H9 (cell line): ENCODE measurements around the gene FAM174B. TPM values are rescaled to one million over a fixed set of nuclear protein-coding genes. Genes with fewer than 3 reads are reported as not detected.

Experiments used
- DNase-seq: peaks from one replicate; pipeline ENCODE4 v3.0.0-alpha.2; 2017
- H2AFZ ChIP-seq: one replicate; pipeline ENCODE4 v1.6.1; 2013; ENCODE audit warnings: mild to moderate bottlenecking, low read length, control low read depth, moderate library complexity
- H2AK5ac ChIP-seq: 2 replicates; pipeline ENCODE4 v1.6.1; 2013; ENCODE audit warnings: low read length, control low read depth, mixed read lengths; ENCODE audit not compliant: insufficient read length
- H2BK120ac ChIP-seq: one replicate; pipeline ENCODE4 v1.6.1; 2013; ENCODE audit warnings: low read depth, mild to moderate bottlenecking, low read length, control low read depth, inconsistent platforms; ENCODE audit not compliant: poor library complexity, severe bottlenecking
- H2BK12ac ChIP-seq: 2 replicates; pipeline ENCODE4 v1.6.1; 2013; ENCODE audit warnings: low read length, control low read depth, mixed read lengths, low read depth; ENCODE audit not compliant: insufficient read length
- H2BK15ac ChIP-seq: 2 replicates; pipeline ENCODE4 v1.6.1; 2013; ENCODE audit warnings: low read depth, low read length, control low read depth
- H2BK20ac ChIP-seq: one replicate; pipeline ENCODE4 v1.6.1; 2013; ENCODE audit warnings: low read depth, mild to moderate bottlenecking, low read length, control low read depth, inconsistent platforms; ENCODE audit not compliant: poor library complexity, severe bottlenecking
- H2BK5ac ChIP-seq: 2 replicates; pipeline ENCODE4 v1.6.1; 2013; ENCODE audit warnings: low read length, control low read depth, mixed read lengths; ENCODE audit not compliant: insufficient read length
- H3K14ac ChIP-seq: 2 replicates; pipeline ENCODE4 v1.6.1; 2013; ENCODE audit warnings: low read length, control low read depth; ENCODE audit not compliant: insufficient read depth
- H3K18ac ChIP-seq: 2 replicates; pipeline ENCODE4 v1.6.1; 2013; ENCODE audit warnings: low read depth, mild to moderate bottlenecking, mixed read lengths, low read length, control low read depth; ENCODE audit not compliant: insufficient read length
- H3K23ac ChIP-seq: 2 replicates; pipeline ENCODE4 v1.6.1; 2013; ENCODE audit warnings: low read length, control low read depth, mixed read lengths, low read depth; ENCODE audit not compliant: insufficient read length
- H3K23me2 ChIP-seq: 2 replicates; pipeline ENCODE4 v1.6.1; 2013; ENCODE audit warnings: low read depth, mild to moderate bottlenecking, mixed read lengths, low read length, control low read depth; ENCODE audit not compliant: insufficient read length, poor library complexity, severe bottlenecking
- H3K27ac ChIP-seq: 2 replicates; pipeline ENCODE4 v1.5.1; 2013; ENCODE audit warnings: low read length, control low read depth, mixed read lengths, low read depth; ENCODE audit not compliant: insufficient read length
- H3K27me3 ChIP-seq: 2 replicates; pipeline ENCODE4 v1.6.1; 2013; ENCODE audit warnings: low read length, control low read depth, inconsistent platforms; ENCODE audit not compliant: insufficient read depth
- H3K4ac ChIP-seq: 2 replicates; pipeline ENCODE4 v1.6.1; 2013; ENCODE audit warnings: low read depth, mild to moderate bottlenecking, control low read depth, inconsistent platforms, low read length, moderate library complexity
- H3K4me1 ChIP-seq: 2 replicates; pipeline ENCODE4 v1.6.1; 2013; ENCODE audit warnings: low read length, control low read depth, inconsistent platforms; ENCODE audit not compliant: insufficient read depth
- H3K4me2 ChIP-seq: 2 replicates; pipeline ENCODE4 v1.6.1; 2013; ENCODE audit warnings: low read length, control low read depth, mixed read lengths; ENCODE audit not compliant: insufficient read length, insufficient read depth
- H3K56ac ChIP-seq: 2 replicates; pipeline ENCODE4 v1.6.1; 2013; ENCODE audit warnings: low read depth, mild to moderate bottlenecking, mixed read lengths, low read length, control low read depth; ENCODE audit not compliant: insufficient read length
- H3K79me1 ChIP-seq: 2 replicates; pipeline ENCODE4 v1.6.1; 2013; ENCODE audit warnings: low read depth, mild to moderate bottlenecking, moderate library complexity, low read length, control low read depth, inconsistent platforms; ENCODE audit not compliant: insufficient read depth, poor library complexity, severe bottlenecking
- H3K79me2 ChIP-seq: 2 replicates; pipeline ENCODE4 v1.6.1; 2013; ENCODE audit warnings: low read length, control low read depth, inconsistent platforms; ENCODE audit not compliant: insufficient read depth
- H3K9ac ChIP-seq: 2 replicates; pipeline ENCODE4 v1.6.1; 2013; ENCODE audit warnings: low read length, control low read depth, mixed read lengths; ENCODE audit not compliant: insufficient read length; ENCODE audit errors: extremely low read depth
- H3K9me3 ChIP-seq: one replicate; pipeline ENCODE4 v1.6.1; 2013; ENCODE audit warnings: low read depth, low read length, inconsistent platforms; ENCODE audit not compliant: control insufficient read depth
- H3T11ph ChIP-seq: one replicate; pipeline ENCODE4 v1.6.1; 2013; ENCODE audit warnings: mild to moderate bottlenecking, low read length, control low read depth, inconsistent platforms
- H4K20me1 ChIP-seq: one replicate; pipeline ENCODE4 v1.6.1; 2013; ENCODE audit not compliant: control insufficient read depth, insufficient read length, insufficient read depth
- H4K5ac ChIP-seq: 2 replicates; pipeline ENCODE4 v1.6.1; 2013; ENCODE audit warnings: low read depth, mild to moderate bottlenecking, mixed read lengths, low read length, control low read depth; ENCODE audit not compliant: insufficient read length
- H4K8ac ChIP-seq: replicated peaks from 2 replicates; pipeline ENCODE4 v1.6.1; 2013; ENCODE audit warnings: low read length, control low read depth, mixed read lengths, low read depth; ENCODE audit not compliant: insufficient read length
- H4K91ac ChIP-seq: 2 replicates; pipeline ENCODE4 v1.6.1; 2013; ENCODE audit warnings: low read depth, mild to moderate bottlenecking, moderate library complexity, mixed read lengths, low read length, control low read depth; ENCODE audit not compliant: insufficient read length
- H3K27ac Mint-ChIP-seq, 3 experiments: 2 replicates in 2 of 3; 3 replicates in 1 of 3; pipeline ENCODE4 v1.8.0; 2020 to 2021; ENCODE audit warnings: mixed read lengths in 3 of 3, mild to moderate bottlenecking in 1 of 3, moderate library complexity in 1 of 3
- H3K27me3 Mint-ChIP-seq: 2 replicates; pipeline ENCODE4 v1.8.0; 2021; ENCODE audit warnings: low read depth, mild to moderate bottlenecking, moderate library complexity, mixed read lengths
- H3K36me3 Mint-ChIP-seq, 3 experiments: 2 replicates in 2 of 3; 3 replicates in 1 of 3; pipeline ENCODE4 v1.8.0; 2020 to 2021; ENCODE audit warnings: low read depth in 3 of 3, mixed read lengths in 3 of 3; ENCODE audit not compliant: insufficient read depth in 1 of 3
- H3K4me1 Mint-ChIP-seq, 2 experiments: 2 replicates each; pipeline ENCODE4 v1.8.0; 2020; ENCODE audit warnings: mixed read lengths in 2 of 2
- H3K4me3 Mint-ChIP-seq, 2 experiments: 2 replicates in 1 of 2; 3 replicates in 1 of 2; pipeline ENCODE4 v1.8.0; 2020 to 2021; ENCODE audit warnings: mild to moderate bottlenecking in 2 of 2, mixed read lengths in 2 of 2, moderate library complexity in 1 of 2
- H3K9me3 Mint-ChIP-seq, 2 experiments: 2 replicates in 1 of 2; 3 replicates in 1 of 2; pipeline ENCODE4 v1.8.0; 2020; ENCODE audit warnings: mild to moderate bottlenecking in 2 of 2, mixed read lengths in 2 of 2, moderate library complexity in 1 of 2
- CTCF ChIP-seq: fragments of 200-600 bp; sonication (generic); conservative IDR thresholded peaks from 3 replicates; pipeline ENCODE4 v1.8.0; 2021; ENCODE audit warnings: antibody characterized with exemption, mild to moderate bottlenecking
- WGBS: extraction: QIAGEN DNeasy Blood & Tissue Kit; methylation state at CpG from one replicate; pipeline ENCODE4 v1.1.7; 2013; ENCODE audit warnings: missing lambda C conversion rate, low lambda C conversion rate, mixed read lengths; ENCODE audit not compliant: insufficient read length; ENCODE audit errors: extremely low coverage; 5-methylcytosine and 5-hydroxymethylcytosine counted together
- total RNA-seq: library from RNA; stranded (reverse); gene quantifications from 2 replicates; pipeline ENCODE4 v1.2.1, GENCODE V29; 2021

The FAM174B gene
- total RNA-seq, 1 experiment from 2014 or later = 38.0 TPM

- Histone ChIP-seq H2BK5ac (no peak overlapping the region), H2BK20ac (no peak overlapping the region), H2AFZ (no peak overlapping the region), H2BK120ac (no peak overlapping the region), H4K91ac (no peak overlapping the region), H3K79me2 (no peaks in the 10 kb centered on the region), H3K79me1 (no peaks in the 10 kb centered on the region), H3K9me3 (no peaks in the 10 kb centered on the region), H2BK12ac (no peak overlapping the region), H3T11ph (no peak overlapping the region), H3K4me1 (peaks cover 4% of the 10 kb centered on the region; the same call in 1 of the 2 replicates), H3K23ac (no peak overlapping the region), H4K20me1 (no peaks in the 10 kb centered on the region), H2BK15ac (no peak overlapping the region), H3K14ac (no peak overlapping the region), H3K56ac (no peak overlapping the region), H3K23me2 (no peaks in the 10 kb centered on the region), H3K27ac (no peak overlapping the region), H3K27me3 (no peaks in the 10 kb centered on the region), H3K9ac (no peak overlapping the region), H3K4me2 (no peak overlapping the region), H4K5ac (no peak overlapping the region), H3K18ac (no peak overlapping the region), H4K8ac (no peak overlapping the region), H3K4ac (no peak overlapping the region), H2AK5ac (no peak overlapping the region)
- no CpG with 5 or more reads among the region's 7 CpGs for WGBS
- peaks cover 22 to 34% of the 10 kb centered on the region in 2 experiments for H3K4me1 Mint-ChIP-seq
- peaks cover 0 to 18% (median 14%) of the 10 kb centered on the region in 3 experiments; a peak in 4 of 7 replicates for H3K36me3 Mint-ChIP-seq
- H3K27ac Mint-ChIP-seq = no peak overlapping the region
- no peaks in the 10 kb centered on the region for H3K27me3 Mint-ChIP-seq
- H3K9me3 Mint-ChIP-seq = peaks cover 5 to 8% of the 10 kb centered on the region in 2 experiments; a peak in 3 of 5 replicates
- no peak overlapping the region for H3K4me3 Mint-ChIP-seq
- TF ChIP-seq CTCF = peak; percentile 17; the same call in 1 of the 3 replicates
- no peak for DNase-seq
Measured at GRCh38 chr15:92611995-92612745, 43.4 kb downstream of the FAM174B start.
